ENCODE data around the gene SPECC1.
"Not testable (repeated sequence)": the region's sequence is repeated elsewhere in the genome, so short reads cannot be mapped to it uniquely, and the experiment has no call there.

The SPECC1 gene

DNA sequence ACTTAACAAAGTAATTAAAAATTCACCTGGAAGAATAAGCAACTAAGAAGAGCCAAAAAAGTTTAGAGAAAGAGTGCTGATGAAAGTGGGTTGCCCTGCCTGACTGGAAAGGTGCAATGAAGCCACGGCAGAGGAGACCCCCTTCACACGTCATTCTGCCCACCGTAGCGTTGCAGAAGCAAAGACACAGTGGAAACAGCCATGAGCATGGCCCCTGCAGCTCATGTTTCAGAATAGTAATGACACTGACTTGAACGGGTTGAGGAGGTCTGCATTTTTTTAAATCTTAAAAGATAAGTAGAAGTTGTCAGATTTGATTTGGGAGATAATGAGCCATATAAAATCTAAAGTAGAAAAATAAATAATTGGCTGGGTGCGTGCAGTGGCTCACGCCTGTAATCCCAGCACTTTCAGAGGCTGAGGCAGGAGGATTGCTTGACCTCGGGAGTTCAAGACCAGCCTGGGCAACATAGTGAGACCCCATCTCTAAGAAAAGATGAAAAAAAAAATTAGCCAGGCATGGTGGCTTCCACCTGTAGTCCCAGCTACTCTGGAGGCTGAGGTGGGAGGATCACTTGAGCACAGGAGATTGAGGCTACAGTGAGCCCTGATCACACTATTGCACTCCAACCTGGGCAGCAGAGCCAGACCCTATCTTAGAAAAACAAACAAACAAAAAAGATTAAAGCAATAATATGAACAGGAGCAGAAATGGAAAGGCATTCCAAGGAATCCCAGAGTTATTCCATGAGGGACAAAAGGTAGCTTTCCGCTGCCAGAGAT lies 273.6 kb downstream of the SPECC1 start:
- DNase-seq, result no peak

DNA sequence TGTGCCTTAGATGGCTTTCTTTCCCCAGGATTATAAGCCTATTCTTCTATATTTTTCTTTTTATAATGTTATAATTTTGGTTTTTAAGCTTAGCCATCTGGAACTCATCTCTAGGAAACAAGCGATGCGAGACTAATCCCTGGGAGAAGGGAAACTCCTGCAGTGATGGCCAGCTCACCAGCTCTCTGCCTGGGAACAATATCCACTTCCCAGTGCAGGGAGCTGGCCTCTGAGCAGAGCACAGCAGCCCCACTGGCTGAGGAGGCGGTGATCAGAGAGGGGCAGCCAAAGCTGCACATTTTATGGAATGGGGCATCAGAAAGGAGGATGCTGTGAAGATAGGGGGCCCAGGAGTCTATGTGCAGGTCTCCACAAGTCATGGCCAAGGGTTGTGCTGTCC lies 274.9 kb downstream of the SPECC1 start:
- DNase-seq, result no peak

DNA sequence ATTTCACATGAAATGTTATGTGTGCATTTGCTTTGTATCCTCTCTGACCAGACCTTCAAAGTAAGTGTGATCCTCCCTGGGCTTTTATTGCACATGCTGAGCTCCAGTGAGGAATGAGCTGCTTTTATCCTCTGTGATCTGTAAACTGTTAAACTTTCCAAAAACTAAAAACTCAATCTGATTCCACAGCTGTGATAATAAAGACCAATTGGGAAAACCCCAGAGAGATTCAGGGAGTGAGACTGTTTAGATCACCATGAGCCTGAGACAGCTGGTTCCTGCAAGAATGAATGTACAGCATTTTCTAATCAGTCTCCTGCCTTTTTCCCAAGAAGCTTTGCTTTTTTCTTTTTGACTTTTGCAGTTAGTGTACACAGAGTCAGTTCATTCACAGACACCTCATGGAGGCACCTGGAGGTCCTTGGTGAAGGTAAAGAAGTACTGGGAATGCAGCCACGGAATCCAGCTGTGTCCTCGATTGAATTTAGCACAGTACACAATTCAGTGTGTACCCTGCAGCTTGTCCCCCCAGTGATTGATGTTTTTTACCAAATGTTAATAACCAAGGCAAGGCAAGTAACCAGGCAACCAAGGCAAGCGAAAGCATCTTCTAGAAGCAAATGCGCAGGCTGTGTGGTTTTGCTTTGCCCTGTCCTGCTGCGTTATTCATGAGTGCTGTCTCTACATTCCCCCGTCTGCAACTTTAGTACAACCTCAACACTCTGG lies 275.6 kb downstream of the SPECC1 start:
- DNase-seq, result peak; percentile 60

DNA sequence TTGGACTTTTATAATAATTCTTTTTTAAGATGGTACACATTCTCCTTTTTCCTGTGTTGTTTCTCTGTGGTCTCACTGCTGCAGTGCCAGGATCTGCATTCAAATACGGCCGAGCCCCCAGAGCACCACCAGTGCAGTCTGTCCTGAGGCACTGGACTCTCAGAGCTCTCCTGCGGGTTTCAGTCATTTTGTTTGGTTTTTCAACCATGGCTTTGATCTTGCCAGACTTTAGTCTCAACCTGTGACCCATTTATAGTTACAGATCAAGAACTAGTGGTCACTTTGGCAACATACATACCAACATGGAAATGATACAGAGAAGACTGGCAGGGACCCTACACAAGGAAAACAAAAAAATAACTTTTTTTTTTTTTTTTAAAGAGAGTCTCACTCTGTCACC lies 280.8 kb downstream of the SPECC1 start:
- no peak for DNase-seq

DNA sequence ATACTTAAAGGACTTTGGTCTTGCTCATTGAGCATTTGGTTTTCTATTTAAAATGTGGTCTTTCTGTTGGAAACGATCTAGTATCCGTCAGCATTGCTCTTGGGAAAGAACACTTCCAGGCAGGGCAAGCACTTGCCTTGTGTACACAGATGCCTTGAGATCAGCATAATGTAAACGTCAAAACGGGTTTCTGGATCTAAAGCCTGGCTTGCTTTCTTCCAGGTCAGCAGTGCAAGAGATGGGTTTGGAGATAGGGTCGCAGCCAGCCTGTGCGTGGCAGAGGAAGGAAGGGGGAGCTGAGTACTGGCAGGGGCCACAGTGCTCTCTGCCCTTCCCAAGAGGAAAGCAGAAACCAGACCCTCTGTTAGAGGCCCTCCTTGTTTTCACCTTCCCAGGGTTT lies 282.7 kb downstream of the SPECC1 start:
- no peak for DNase-seq

DNA sequence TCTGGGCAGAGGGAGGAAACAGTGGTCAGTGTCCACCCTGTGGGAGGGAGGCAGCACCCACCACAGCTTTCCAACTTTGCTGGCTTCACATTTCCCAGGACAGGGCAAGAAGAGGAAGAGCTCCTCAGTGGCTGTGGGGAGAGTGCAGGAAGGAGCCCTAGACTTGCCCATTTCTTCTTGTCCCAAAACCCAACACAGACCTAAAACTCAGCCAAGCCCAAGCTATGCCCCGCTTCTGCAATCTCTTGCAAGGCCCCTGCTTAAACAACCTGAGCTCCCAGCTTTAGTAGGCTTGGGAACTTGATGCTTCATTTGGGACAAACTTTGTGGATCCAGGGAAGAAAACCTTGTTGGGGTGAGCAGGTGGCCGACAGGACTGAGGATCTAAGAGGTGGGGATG lies 284.3 kb downstream of the SPECC1 start:
- DNase-seq, result no peak

DNA sequence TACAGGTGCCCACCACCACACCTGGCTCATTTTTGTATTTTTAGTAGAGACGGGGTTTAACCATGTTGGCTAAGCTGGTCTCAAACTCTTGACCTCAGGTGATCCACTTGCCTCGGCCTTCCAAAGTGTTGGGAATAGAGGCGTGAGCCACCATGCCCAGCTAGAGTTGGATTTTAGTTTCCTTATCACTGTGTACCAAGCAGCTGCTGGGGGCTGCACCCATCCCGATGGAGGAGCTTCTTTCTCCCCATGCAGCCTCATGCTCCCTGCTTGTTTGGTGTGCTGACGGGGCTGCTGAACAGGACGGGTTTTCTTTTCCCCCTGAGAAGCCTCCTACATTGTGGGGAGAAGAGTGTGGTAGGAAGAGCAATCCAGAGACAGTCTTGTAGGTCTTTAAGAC lies 285.0 kb downstream of the SPECC1 start:
- DNase-seq, result no peak

DNA sequence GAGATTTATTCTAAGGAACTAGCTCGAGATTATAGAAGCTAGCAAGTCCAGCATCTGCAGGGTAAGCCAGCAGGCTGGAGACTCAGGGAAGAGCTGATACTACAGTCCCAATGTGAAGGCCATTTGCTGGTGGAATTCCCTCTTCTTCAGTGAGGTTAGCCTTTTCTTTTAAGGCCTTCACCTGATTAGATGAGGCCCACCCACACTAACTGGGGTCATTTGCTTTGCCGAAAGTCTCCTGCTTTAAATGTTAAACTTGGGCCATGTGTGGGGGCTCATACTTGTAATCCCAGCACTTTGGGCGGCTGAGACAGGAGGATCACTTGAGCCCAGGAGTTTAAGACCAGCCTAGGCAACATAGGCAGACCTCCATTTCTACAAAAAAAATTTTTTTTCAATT lies 289.9 kb downstream of the SPECC1 start:
- DNase-seq, result no peak

DNA sequence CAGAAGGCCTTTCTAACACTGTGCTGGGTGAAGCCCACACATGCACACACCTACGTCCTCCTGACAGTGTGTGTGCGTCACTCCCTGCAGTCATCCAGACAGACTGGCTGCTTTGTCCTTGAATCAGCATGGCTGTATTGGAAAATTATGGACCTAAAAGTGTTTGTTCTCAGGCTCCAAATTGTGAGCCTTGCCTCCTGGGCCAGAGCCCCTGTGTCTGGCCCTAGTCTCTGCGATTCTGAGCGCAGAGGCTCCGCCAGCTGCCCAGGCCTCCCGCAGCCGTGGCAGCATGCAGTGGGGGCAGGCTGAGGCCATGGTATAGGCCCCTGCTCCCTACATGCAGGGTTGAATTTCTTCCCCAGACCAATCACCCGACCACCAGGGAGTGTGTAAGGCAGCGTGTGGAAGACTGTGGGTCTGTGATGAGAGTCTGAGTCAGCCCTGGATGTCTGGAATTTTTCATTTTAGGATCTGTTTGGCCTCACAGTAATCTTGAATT lies 291.3 kb downstream of the SPECC1 start:
- DNase-seq, result no peak

DNA sequence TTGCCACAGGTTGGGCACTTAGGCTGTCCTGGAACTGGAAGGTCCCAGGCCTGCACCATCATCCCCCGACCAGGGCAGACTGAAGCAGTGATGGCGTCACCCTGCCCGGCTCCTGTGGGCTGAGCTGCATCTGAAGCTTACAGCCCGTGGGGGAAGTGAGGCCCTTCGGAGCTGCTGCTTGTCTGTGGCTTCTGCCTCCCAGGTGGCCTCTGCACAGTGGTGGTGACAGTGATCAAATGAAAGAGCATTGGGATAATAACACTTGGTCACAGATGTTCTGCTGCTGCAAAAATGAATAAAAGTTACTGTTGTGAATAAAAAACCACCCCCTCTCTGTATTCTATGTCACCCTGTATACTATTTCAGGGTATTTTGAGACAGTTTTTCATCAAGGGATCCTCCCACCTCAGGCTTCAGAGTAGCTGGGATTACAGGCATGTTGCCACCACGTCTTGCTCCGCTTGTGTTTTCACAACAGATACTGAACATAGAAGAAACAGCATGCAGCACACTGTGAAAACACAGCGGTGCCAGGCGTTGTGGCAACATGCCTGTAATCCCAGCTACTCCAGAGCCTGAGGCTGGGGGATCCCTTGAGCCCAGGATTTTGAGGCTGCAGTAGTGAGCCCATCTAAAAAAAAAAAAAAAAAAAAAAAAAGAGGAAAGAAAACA lies 293.2 kb downstream of the SPECC1 start:
- no peak for DNase-seq

DNA sequence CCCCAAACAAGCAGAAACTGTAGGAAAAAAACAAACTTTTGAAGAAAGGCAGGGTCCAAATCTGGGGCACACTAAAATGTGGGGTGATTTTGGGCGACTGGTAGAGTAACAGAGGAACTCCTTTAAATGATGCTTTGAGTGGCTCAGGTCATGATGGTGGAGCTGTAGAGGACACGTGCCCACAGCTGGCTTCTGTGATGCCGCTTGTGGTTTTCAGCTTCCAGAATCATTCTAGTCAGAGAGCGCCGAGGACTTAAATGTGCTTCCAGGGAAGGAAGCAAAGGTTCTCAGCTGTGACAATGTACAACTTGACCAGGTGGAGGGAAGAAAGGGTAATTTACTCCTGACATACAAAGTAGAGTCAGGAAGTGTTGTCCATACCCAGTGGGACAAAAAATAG lies 295.8 kb downstream of the SPECC1 start:
- no peak for DNase-seq

DNA sequence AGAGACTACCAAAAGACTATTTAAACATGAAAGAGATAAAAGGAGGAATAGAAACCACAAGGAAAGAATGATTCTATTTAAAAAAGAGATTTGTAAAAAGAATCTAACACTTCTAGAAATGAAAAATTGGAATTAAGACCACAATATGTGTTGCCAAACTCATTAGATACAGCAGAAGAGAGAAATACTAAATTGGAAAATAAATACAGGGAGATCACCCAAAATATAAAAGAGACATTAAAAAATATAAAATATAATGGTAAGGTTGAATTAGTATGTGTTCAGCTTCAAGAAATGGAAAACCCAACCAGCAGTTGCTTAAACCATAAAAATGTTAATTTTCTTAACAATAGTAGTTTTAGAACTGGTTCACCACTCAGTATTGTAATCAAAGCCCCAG lies 297.8 kb downstream of the SPECC1 start:
- DNase-seq, result no peak

DNA sequence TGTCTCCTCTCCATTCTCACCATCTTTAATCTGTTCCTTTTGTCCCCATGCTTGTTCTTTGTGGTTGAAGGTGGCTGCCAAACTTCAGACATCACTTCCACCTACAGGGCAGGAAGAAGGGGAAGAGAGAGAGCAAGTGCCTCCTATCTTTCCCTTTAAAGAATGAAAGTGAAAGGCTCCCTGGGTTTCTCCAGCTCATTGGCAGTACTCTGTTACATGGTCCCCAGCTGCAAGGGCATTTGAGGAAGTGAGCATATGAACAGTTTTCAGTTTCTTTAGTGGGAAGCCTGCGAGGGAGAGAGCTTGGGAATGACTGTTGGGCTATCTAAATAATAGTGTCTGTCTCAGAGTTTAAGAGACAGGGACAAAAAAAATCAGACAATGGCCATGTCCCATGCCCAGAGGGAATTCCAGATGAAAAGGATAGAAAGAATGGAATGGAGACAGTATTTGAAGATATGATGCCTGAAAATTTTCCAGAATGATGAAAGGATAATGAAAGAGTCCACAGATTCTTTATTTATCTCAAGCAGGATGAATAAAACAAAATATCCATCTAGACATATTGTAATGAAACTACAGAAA lies 298.3 kb downstream of the SPECC1 start:
- no peak for DNase-seq

DNA sequence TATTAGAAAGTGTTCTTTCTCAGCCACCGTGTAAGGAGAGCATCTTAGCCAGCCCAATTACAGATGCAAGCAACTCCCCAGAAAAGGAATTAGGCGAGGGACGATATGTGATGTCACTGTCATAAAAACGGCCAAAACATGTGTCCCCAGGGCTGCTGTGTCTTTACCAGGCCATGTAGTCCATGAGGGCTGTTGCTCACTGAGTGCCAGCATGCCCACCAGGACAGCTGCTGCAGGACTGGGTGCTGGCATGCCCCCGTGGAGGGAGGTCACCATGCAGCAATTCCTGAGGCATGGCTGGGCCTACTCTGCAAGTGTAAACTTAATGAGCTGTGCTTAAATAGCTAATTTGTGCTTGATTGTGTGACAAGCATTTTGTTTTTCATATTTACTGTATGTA lies 301.3 kb downstream of the SPECC1 start:
- DNase-seq, result no peak

DNA sequence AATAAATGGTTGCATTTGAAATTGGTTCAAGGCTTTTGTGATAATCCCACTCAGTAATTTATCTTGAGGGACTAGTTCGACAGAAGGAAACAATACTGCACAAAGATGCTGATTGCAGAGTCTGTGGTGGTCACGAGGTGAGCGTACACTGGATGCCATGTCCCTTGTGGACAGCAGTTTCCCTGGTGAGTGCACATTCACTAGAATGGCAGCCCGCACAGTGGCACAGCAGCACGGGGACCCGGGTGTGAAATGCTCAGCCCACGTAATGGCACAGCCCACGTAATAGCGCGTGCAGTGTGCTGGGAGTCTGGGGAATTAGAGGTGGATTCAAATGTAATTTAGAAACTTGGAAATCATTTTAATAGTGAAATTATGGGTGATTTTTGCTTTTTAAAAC lies 304.1 kb downstream of the SPECC1 start:
- DNase-seq, result no peak

DNA sequence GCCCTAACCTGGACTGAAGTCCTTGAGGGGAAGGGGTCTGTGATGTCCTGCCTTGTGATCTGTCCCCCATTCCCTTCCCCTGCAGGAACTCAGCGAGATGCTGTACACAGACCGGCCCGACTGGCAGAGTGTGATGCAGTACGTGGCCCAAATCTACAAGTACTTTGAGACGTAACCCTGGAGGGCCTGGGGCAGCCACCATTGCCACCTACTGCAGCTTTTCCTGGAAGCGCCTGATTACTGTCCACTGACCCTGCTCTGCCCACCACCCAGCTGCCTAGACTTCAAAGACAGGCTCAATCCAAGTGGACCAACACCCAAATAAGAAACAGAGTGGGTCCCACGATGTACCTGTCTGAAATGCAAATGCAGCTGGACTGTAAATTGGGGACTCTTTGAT lies 304.7 kb downstream of the SPECC1 start:
- DNase-seq, result no peak

DNA sequence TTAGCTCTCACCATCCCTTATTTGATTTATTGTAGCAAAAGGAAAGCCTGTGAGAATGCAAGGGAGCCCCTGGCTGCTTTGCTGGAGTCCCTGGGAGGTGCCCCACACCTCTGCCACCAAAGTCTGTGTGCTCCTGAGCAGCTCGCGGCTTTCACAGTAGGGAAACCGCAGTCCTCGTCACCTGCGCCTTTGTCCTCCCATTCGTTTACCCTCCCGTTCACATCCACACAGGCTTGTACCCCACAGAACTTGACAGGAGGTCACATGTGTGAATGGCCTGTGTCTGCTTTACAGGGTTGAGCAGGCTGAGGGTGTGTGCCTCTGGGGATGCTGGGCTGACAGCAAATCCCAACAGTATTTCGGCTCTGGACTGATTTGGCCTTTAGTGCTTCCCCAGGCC lies 305.7 kb downstream of the SPECC1 start:
- DNase-seq, result no peak

DNA sequence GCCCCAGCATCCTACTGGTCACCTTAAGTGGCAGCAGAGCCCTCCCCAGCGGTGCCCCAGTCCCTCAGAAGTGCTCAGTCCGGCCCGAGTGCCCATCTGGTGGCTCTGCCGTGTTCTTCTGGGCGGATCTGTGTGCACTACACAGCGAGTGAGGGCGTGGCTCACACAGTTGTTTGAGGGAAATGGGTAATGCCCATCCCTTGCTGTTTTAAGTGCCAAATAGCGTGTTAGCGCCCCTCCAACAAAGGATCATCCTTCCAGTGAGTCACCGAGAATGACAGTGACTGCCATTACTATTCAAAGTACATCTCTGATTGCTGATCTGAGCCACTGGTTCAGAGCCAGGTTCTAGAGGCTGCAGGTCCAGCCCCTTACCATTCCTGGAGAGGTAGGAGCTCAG lies 306.2 kb downstream of the SPECC1 start:
- peak; percentile 19 for DNase-seq

DNA sequence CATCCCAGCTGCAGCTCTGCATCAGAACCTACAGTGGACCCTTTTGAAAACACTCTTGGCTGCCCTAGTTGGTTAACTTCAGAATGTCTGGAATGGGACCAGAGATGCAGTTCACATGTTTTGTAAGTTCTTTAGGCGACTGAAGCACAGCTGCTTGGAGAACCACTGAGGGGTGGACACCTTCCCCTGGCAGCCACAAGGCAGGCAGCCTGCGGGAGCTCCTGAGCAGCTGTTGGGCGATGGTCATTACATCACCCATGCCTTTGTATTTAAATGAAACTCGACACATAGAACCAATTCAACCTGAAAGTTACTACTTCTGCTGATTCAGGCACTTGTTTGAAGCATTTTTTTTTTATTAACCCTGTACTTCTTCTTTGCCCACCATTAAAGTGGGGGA lies 306.7 kb downstream of the SPECC1 start:
- DNase-seq, result peak; percentile 0

DNA sequence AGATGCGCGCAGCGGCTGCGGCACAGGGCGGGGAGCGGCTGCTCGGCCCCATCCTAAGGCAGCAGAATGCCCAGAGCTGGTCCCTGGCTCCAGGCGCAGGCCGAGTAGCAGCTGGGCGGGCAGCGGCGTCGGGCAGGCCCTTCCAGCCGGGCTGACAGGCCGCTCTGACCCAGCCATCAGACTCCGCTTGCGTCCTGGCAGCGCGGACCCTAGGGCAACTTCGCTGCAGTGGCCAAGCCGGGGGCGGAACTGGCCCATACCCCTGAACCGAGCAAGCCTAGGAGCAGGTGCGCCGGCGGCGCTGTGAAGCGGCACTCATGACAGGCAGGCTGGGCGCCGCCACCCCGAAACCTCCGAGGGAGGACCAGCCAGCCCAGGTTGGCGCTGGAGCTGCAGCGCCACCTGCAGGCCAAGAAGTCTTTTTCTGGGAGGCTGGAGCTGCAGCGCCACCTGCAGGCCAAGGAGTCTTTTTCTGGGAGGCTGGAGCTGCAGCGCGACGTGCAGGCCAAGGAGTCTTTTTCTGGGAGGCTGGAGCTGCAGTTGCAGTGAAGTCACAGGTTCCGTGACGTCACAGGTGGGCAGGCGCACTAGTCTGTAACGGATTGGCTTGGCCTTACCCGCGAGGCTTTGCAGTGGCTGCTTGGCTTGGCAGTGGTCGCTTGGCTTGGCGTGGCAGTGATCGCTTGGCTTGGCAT lies 311.5 kb downstream of the SPECC1 start:
- DNase-seq, result not testable (repeated sequence)

DNA sequence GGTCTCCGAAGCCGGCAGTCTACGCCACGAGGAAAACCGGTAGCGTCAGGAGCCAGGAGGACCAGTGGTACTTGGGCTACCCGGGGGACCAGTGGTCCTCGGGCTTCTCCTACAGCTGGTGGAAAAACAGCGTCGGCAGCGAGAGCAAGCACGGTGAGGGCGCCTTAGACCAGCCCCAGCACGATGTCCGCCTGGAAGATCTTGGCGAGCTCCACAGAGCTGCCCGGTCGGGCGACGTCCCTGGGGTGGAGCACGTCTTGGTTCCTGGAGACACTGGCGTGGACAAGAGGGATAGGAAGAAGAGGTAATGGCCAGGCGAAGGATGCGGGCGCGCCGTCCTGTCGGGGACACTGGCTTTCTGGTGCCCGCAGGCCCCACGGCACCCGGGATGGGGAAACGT lies 312.2 kb downstream of the SPECC1 start:
- not testable (repeated sequence) for DNase-seq

DNA sequence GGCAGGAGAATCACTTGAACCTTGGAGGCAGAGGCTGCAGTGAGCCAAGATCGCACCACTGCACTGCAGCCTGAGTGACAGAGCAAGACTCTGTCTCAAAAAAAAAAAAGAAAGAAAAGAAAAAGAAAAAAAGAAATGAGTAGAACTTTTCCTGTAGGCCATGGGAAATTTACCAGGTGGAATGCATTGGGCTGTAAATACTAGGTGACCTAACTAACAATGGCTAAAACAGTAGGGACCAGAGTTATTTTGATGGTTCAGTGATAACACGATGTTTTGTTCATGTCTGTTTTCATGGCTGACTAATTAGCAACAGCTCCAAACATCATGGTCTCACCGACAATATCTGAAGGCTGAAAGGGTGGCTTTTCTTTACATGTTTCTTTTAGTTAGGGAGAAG lies 318.6 kb downstream of the SPECC1 start:
- not testable (repeated sequence) for DNase-seq

DNA sequence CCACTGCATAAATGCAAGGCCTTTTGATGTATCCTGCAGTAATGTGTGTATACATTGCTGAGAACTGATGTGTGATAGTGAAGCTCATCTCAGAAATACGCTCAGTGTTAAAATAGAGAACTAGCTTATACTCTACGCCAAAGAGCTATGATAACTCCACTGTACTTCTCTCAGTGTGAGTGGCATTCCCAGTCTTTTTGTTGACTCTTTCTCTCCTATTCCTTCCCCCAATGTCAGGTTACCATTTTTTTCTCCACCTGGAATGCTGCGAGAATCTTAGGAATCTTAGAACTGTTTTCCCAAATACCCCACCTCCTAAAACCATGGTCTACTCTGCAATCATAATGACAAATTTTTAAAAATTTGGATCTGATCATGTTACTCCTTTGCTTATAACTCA lies 342.2 kb downstream of the SPECC1 start:
- not testable (repeated sequence) for DNase-seq

All from NCI-H345 (cell line).